ENCODE data around the gene SLC16A1.
"Not testable (repeated sequence)": the region's sequence is repeated elsewhere in the genome, so short reads cannot be mapped to it uniquely, and the experiment has no call there.

Gene SLC16A1

GRCh38 chr1:112961072-112961471 lies 5.1 kb upstream of the SLC16A1 start:
- DNase-seq: no peak

- no peak for DNase-seq
Observed at GRCh38 chr1:112960384-112960783, 4.4 kb upstream of the SLC16A1 start.

- DNase-seq: not testable (repeated sequence)
Observed at GRCh38 chr1:112958236-112958635, 2.2 kb upstream of the SLC16A1 start.

GRCh38 chr1:112957133-112957812 lies 1.3 kb upstream of the SLC16A1 start:
- DNase-seq: peak; percentile 70

- DNase-seq: peak; percentile 83
Observed at GRCh38 chr1:112956544-112957132, 642 bp upstream of the SLC16A1 start.

- peak; percentile 80 for DNase-seq
Observed at GRCh38 chr1:112954945-112955772, 837 bp downstream of the SLC16A1 start.

- no peak for DNase-seq
Observed at GRCh38 chr1:112954017-112954650, 1.9 kb downstream of the SLC16A1 start.

GRCh38 chr1:112950426-112950825 lies 5.6 kb downstream of the SLC16A1 start:
- no peak for DNase-seq

- DNase-seq: no peak
Observed at GRCh38 chr1:112946683-112947082, 9.3 kb downstream of the SLC16A1 start.

GRCh38 chr1:112939810-112940209 lies 16.2 kb downstream of the SLC16A1 start:
- no peak for DNase-seq

GRCh38 chr1:112938210-112938609 lies 17.8 kb downstream of the SLC16A1 start:
- DNase-seq: no peak

- DNase-seq: no peak
Observed at GRCh38 chr1:112937495-112937894, 18.5 kb downstream of the SLC16A1 start.

GRCh38 chr1:112937070-112937469 lies 18.9 kb downstream of the SLC16A1 start:
- DNase-seq: no peak

GRCh38 chr1:112935461-112936111 lies 20.4 kb downstream of the SLC16A1 start:
- DNase-seq: no peak

GRCh38 chr1:112934577-112934976 lies 21.4 kb downstream of the SLC16A1 start:
- no peak for DNase-seq

- no peak for DNase-seq
Observed at GRCh38 chr1:112933820-112934571, 22.0 kb downstream of the SLC16A1 start.

- no peak for DNase-seq
Observed at GRCh38 chr1:112929979-112930378, 26.0 kb downstream of the SLC16A1 start.

GRCh38 chr1:112927462-112927990 lies 28.5 kb downstream of the SLC16A1 start:
- no peak for DNase-seq

GRCh38 chr1:112926858-112927257 lies 29.1 kb downstream of the SLC16A1 start:
- no peak for DNase-seq

- peak; percentile 5 for DNase-seq
Observed at GRCh38 chr1:112925015-112925414, 31.0 kb downstream of the SLC16A1 start.

- DNase-seq: no peak
Observed at GRCh38 chr1:112923959-112924349, 32.0 kb downstream of the SLC16A1 start.
